HEK293T (cell line): ENCODE data around the gene TMEM184A.

Experiments
- BHLHE40 ChIP-seq: fragments of 450-650 bp; IDR thresholded peaks from 2 replicates; pipeline ENCODE4 v1.6.1; 2016; ENCODE audit warnings: mild to moderate bottlenecking, moderate library complexity, borderline replicate concordance
- CTBP1 ChIP-seq: fragments of 450-650 bp; IDR thresholded peaks from 2 replicates; pipeline ENCODE4 v1.6.1; 2016; ENCODE audit warnings: borderline replicate concordance
- FOXK2 ChIP-seq: fragments of 450-650 bp; IDR thresholded peaks from 2 replicates; pipeline ENCODE4 v1.6.1; 2016; ENCODE audit warnings: mild to moderate bottlenecking
- FOXM1 ChIP-seq: fragments of 450-650 bp; IDR thresholded peaks from 2 replicates; pipeline ENCODE4 v1.6.1; 2017; ENCODE audit warnings: mild to moderate bottlenecking, borderline replicate concordance
- HDGF ChIP-seq: fragments of 450-650 bp; IDR thresholded peaks from 2 replicates; pipeline ENCODE4 v1.6.1; 2017; ENCODE audit warnings: antibody characterized with exemption, borderline replicate concordance
- LEF1 ChIP-seq: fragments of 450-650 bp; IDR thresholded peaks from 2 replicates; pipeline ENCODE4 v1.6.1; 2017; ENCODE audit warnings: mild to moderate bottlenecking, borderline replicate concordance
- NFRKB ChIP-seq: fragments of 450-650 bp; IDR thresholded peaks from 2 replicates; pipeline ENCODE4 v1.6.1; 2016; ENCODE audit warnings: mild to moderate bottlenecking, moderate library complexity
- PKNOX1 ChIP-seq: fragments of 450-650 bp; IDR thresholded peaks from 2 replicates; pipeline ENCODE4 v1.6.1; 2016
- SP1 ChIP-seq: fragments of 450-650 bp; IDR thresholded peaks from 2 replicates; pipeline ENCODE4 v1.6.1; 2017
- SUZ12 ChIP-seq: fragments of 450-650 bp; IDR thresholded peaks from 2 replicates; pipeline ENCODE4 v1.6.1; 2016; ENCODE audit warnings: mild to moderate bottlenecking
- TARDBP ChIP-seq: fragments of 450-650 bp; IDR thresholded peaks from 2 replicates; pipeline ENCODE4 v1.6.1; 2016
- ZNF384 ChIP-seq: fragments of 450-650 bp; IDR thresholded peaks from 2 replicates; pipeline ENCODE4 v1.6.1; 2016

- no peak for TF ChIP-seq FOXM1
- TF ChIP-seq SUZ12: no peak
- no peak for TF ChIP-seq CTBP1
- TF ChIP-seq SP1: no peak
- TF ChIP-seq PKNOX1: no peak
- TF ChIP-seq LEF1: no peak
- TF ChIP-seq NFRKB: no peak
- TF ChIP-seq HDGF: no peak
- TF ChIP-seq BHLHE40: no peak
- no peak for TF ChIP-seq ZNF384
- TF ChIP-seq TARDBP: no peak
- TF ChIP-seq FOXK2: no peak
Observed at GRCh38 chr7:1598961-1599639, 43.1 kb upstream of the TMEM184A start.
